Frontal cortex (tissue), 4 donors: Measurements from ENCODE around the gene RBBP4. TPM values are rescaled to one million over a fixed set of nuclear protein-coding genes. Genes with fewer than 3 reads are reported as not detected.
"Not testable (repeated sequence)": the region's sequence is repeated elsewhere in the genome, so short reads cannot be mapped to it uniquely, and the experiment has no call there.

Experiments used
- DNase-seq, 2 donors: peaks; one replicate each; pipeline ENCODE4 v3.0.0; 2012; ENCODE audit warnings: low spot score in 2 of 2
- FAIRE-seq: peaks from 2 replicates; lab custom pipeline; 2012; peaks lifted over from hg19 to GRCh38; lab: Jason Lieb, UNC
- total RNA-seq: library from RNA; depleted of rRNA; stranded (reverse); fragments of >200 nt; gene quantifications from one replicate; pipeline ENCODE4 v1.2.3, GENCODE V29; 2014
- donor health status: control.
- donor health status: control.
- donor health status: control.

Gene RBBP4
- 191 TPM for total RNA-seq

DNA sequence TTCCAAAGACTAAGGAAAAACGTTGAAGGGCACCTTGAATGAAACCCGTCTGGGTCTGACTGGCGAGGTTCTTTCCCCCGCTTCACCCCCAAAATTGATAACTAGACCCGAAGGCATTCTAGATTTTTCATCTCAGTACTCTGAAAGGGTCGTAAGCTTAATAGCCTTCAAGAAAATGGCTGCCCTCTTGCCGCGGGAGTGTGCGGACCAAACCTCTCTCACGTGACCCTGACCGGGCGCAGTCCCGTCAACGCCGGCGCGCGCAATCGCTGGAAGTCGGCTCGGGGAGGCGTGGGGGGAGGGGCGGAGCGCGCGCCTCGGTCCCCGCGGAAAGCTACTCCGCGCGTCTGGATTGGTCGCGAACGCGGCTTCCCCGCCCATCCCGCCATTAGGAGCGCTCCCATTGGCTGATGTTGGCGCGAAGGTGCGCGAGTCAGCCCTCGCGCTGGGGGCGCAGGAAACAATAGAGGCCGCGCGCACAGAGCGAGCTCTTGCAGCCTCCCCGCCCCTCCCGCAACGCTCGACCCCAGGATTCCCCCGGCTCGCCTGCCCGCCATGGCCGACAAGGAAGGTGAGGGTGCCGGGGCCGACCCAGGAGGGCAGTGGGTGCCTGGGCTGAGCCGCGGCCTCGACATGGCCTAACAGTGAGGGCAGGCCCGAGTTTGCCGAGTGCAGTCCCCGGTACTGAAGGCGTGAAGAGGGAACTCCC, at the start of gene RBBP4:
RBBP4 (plus strand) TSS at position 457 of the 709 bp plus-strand sequence; CDS start at position 556, 99 bp downstream.
- DNase-seq (peak; percentile 94 to 95), FAIRE-seq (no peak)

DNA sequence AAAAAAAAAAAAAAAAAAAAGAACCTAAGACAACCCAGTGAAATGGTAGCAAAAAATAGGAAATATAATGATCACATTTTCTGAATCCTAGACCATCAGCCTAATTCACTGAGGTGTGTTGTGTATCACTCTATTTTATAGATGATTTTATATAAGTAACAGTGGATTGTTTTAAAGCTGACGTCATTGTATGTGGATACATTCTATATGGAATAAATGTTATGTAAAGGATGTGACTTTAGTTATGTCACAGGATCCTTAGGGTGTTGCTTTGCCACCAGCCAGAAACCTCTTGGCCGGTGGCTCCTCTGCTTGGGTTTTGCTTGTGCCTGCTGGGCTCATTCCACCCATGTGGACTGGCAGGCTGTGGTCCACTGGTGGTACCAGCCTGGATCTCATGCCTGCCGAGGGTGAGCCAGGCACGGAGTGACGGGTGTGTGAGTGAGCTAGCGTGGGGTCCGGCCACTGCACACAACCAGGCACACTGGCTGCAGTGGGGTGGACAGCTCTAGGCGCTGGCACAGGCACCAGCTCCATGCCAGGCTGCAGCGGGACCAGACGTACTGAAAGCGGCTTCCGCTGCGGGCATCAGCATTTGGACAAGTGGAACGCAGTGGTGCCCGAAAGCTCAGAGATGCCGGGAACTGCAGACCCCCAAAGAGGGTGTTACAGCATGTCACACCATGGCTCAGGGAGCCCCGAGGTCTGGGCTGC, 45.1 kb upstream of the RBBP4 start:
- FAIRE-seq, result no peak
- DNase-seq, result no peak

DNA sequence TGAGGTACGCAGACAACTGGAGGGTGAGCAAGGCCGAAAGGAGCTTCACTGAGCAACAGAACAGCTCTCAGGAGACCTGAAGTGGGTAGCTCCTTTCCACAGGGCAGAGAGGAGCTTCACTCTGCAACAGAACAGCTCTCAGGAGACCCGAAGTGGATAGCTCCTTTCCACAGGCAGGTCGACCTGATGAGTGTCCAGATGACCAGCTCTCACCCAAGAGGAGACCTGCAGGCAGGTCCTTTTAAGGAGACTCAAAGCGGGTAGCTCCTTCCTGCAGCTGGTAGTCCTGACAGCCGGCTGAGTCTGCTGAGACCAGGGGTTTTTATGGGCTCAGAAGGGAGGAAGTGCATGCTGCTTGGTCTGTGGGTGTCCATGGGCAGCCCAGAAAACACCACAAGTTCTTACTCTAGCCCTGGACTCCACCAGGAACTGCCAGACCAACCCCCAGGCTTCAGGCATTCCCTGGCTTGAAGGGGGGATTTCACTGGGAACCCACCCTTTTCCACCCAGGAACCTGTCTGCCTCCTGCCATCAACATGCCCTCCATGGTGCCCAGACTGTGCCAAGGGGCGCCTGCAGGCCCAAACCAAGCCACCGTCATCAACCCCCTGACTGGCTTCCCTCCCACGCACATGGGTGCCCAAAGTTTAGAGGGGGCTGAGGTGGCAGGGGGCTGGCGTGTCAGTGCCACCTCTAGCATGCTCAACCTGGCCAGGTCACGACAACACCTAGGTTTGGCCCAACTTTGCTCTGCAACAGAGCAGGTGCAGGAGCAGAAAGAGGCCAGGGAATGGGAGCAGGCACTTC, 44.2 kb upstream of the RBBP4 start:
- no peak for FAIRE-seq
- DNase-seq, result no peak

DNA sequence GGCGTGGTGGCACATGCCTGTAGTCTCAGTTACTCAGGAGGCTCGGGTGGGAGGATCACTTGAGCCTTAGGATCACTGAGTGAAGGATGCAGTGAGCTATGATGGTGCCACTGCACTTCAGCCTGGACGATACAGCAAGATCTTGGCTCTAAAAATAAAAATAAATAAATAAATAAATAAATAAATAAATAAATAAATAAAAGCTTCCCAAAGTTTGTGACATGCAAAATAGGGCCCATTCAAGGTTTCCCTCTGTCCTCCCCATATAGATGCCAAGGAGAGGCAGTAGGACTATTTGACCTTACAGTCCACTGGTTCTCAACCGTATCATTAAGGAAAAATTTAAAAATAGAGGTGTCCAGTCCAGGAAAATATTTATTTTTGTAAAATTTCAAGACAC, 41.8 kb upstream of the RBBP4 start:
- DNase-seq (no peak), FAIRE-seq (no peak)

DNA sequence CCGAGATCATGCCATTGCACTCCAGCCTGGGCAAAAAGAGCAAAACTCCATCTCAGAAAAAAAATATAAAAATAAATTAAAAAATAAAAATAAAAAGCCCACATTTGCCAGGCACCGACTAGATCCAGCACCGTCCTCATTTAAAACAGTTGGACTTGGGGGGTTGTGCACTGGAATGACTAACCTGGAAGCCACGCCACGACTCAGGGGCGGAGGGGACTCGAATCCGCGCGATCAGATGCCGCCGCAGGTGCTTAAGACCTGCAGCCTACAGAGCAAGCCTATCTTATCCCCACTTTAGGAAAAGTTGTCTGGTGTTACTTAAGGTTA, 39.2 kb upstream of the RBBP4 start:
- DNase-seq, result no peak
- no peak for FAIRE-seq

DNA sequence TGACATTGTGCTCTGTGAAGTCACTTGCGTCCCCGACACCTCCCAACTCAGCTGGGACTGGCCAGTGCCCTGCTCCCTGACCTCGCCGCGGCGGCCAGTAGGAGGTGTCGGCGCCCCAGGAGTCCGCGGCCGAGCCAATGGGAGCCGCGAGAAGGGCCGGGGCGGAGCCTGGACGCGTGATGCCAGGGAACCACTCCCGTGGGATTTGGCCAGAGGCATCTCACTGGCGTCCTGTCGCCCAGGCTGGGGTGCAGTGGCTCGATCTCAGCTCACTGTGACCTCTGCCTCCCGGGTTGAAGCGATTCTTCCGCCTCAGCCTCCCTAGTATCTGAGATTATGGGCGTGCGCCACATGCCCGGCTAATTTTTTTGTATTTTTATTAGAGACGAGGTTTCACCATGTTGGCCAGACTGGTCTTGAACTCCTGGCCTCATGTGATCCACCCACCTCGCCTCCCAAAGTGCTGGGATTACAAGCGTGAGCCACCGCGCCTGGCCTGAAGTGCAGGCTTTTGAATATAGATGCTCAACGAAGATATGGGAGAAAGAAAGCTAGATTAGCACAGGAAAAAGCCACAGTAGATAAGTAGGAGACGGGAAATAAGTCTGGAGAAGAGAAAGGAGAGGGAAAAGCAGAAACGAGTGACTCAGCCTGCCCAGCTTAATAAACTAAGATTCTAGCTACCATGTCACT, 38.7 kb upstream of the RBBP4 start:
- DNase-seq (peak; percentile 72 to 90), FAIRE-seq (no peak)

DNA sequence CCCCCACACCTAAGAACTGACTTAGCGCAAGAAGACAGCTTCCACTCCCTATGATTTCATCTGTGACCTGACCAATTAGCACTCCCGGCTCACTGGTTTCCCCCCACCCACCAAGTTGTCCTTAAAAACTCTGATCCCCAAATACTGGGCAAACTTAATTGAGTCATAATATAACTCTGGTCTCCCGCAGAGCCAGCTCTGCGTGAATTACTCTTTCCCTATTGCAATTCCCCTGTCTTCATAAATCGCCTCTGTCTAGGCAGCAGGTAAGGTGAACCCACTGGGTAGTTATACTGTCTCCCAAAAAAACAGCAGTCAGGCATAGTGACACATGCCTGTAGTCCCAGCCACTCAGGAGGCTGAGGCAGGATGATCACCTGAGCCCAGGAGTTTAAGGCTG, 37.5 kb upstream of the RBBP4 start:
- FAIRE-seq, result no peak
- no peak for DNase-seq

DNA sequence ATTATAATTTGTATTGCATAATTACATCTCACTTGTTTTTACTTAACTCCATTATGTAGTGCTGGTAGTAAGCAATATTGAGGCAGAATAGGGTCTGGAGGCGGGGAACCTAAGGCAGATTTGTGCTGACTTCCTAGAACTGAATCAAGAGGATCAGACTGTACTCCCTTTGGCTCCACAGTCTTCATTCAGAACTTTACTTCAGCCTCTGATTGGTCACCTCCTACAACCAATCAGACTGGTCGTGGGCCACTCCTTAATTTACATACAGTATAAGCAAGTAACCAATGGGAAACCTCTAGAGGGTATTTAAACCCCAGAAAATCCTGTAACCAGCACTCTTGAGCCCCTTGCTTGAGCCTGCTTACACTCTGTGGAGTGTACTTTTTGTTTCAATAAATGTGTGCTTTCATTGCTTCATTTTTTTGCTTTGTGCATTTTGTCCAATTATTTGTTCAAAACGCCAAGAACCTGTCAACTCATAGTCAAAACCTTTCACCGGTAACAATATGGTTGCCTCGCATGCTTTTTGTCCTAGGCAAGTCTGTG, 32.3 kb upstream of the RBBP4 start:
- DNase-seq (no peak), FAIRE-seq (no peak)

DNA sequence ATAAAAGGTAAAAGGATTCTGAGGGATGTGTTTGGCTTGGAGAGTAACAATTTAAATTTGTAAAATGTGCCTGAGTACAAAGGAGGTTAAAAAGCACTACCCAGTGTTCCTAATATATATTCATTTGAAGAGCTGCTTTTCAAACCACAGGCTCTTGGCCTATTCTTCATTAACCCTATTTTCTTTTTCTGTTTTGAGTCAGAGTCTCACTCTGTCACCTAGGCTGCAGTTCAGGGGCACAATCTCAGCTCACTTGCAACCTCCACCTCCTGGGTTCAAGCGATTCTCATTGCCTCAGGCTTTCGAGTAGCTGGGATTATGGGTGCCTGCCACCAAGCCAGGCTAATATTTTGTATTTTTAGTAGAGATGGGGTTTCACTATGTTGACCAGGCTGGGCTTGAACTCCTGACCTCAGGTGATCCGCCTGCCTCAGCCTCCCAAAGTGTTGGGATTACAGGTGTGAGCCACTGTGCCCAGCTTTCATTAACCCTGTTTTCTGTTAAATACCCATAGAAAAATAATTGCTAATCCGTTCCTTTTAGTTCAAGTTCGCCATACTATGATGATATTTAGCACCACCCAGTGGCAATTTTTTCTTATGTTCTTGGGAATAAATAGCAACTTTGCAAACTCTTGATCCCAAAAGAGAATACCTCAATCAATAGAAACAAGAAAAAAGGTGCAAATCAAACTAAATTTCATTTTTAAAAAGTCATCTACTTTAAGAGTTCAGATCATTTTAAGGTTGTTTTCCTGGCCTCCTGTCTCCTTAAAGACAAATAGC, 31.1 kb upstream of the RBBP4 start:
- no peak for DNase-seq
- FAIRE-seq, result no peak

DNA sequence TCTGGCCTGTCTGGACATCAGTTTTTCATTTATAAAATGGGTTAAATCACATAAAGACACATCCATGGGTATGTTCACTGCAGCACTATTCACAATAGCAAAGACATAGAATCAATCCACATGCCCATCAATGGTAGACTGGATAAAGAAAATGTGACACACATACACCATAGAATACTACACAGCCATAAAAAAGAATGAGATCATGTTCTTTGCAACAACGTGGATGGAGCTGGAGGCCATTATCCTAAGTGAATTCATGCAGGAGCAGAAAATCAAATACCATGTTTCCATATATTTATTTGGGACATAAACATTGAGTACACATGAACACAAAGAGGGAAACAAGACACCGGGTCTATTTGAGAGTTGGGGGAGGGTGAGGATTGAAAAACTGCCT, 28.8 kb upstream of the RBBP4 start:
- DNase-seq (no peak), FAIRE-seq (no peak)

DNA sequence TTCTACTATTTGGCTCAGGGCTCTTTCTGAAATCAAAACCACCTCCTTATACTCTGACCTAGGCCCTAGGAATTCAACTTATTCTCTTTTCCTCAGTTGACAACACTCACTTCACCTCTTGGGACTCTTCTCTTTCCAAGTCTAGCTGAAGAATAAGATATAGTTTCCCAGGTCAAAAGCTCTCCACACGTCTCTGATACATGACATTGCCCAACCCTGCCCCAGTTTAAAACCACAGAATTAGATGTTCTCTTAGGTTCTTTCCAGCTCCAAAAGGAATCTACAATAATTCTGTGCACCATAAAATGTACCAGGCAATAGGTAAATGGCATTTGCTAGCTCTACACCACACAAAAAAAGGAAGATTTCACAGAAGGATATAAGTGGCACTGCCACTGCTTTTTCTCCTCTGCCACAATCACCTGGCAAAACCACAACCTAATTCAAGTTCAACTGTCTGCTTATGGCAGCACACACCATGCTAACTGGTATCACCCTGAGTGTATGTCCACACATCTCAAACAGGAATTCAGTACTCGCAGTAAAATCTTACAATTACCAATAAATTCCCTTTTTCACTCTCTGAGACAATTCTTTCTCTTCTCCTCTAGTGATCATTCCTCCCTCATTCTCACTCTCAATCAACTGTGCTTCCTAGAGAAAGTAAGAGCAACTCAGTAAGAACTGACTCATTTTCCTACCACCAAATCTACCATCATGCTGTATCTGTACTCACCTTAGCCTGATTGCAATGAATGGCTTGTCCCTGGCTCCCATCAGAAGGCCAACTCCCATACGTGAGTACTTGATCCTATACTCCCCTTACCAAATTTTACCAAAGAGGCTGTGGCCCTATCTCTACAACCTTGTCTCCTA, 28.0 kb upstream of the RBBP4 start:
- no peak for FAIRE-seq
- no peak for DNase-seq

DNA sequence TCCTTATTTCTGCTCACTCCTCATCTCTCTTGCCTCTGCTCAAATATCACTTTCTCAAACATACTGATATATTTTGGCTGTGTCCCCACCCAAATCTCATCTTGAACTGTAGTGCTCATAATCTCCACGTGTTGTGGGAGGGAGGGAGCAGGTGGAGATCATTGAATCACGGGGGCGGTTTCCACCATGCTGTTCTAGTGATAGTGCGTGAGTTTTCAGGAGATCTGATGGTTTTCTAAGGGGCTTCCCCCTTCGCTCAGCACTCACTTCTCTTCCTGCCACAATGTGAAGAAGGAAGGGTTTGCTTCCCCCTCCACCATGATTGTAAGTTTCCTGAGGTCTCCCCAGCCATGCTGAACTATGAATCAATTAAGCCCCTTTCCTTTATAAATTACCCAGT, 27.2 kb upstream of the RBBP4 start:
- DNase-seq (no peak), FAIRE-seq (no peak)

DNA sequence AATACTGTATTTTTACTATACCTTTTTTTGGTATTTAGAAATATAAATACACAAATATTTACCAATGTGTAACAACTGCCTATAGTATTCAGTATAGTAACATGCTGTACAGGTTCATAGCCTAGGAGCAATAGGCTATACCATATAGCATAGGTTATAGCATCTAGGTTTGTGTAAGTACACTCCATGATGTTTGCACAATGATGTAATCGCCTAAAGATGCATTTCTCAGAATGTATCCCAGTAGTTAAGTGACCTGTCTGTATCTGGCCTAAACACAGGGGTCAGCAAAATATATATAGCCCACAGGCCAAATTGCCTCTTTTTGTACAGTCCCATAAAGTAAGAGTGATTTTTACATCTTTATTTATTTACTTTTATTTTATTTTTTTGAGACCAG, 24.8 kb upstream of the RBBP4 start:
- FAIRE-seq (no peak), DNase-seq (no peak)

DNA sequence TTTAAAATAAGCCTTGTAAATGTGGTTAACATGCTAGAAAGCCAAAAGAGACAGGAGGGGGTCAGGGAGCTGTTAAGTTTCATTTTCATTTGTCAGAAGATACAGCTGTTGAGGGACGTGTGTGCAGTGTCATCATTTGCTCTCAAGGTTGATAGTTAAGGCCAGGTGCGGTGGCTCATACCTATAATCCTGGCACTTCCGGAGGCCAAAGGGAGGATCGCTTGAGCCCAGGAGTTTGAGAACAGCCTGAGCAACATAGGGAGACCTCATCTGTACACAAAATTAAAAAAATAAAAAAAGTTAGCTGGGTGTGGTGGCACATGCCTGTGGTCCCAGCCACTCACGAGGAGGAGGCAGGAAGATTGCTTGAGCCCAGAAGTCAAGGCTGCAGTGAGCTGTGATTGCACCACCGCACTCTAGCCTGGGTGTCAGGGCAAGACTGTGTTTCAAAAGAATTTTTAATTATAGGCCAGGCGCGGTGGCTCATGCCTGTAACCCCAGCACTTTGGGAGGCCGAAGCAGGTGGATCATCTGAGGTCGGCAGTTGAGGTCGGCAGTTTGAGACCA, 23.3 kb upstream of the RBBP4 start:
- FAIRE-seq, result no peak
- no peak for DNase-seq

DNA sequence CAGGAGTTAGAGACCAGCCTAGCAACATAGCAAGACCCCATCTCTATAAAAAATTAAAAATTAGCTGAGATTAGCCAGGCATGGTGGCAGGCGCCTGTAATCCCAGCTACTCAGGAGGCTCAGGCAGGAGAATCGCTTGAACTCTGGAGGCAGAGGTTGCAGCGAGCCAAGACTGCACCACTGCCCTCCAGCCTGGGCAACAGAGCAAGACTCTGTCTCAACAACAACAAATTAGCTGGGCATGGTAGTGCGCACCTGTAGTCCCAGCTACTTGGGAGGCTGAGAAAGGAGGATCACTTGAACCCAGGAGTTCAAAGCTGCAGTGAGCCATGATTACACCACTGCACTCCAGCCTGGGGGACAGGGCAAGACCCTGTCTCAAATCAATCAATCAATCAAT, 20.8 kb upstream of the RBBP4 start:
- not testable (repeated sequence) for DNase-seq, FAIRE-seq

DNA sequence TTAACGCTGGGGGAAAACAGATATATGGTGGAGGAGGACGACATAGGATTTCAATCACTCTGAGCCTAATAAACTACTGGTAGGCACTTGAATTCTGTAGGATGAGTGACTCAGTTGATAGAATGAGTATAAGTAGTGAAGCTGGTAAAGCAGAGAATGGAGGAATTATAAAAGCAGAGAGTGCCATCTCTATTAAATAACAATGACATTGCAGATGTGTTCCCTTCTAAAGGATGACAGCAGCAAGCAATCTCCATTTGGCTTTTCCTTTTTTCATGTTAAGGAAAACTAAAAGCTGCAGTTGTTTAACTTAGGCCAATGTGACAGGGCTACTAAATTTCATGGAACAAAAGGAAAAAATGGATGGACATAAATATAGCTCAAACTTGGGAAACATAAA, 18.2 kb upstream of the RBBP4 start:
- FAIRE-seq, result no peak

DNA sequence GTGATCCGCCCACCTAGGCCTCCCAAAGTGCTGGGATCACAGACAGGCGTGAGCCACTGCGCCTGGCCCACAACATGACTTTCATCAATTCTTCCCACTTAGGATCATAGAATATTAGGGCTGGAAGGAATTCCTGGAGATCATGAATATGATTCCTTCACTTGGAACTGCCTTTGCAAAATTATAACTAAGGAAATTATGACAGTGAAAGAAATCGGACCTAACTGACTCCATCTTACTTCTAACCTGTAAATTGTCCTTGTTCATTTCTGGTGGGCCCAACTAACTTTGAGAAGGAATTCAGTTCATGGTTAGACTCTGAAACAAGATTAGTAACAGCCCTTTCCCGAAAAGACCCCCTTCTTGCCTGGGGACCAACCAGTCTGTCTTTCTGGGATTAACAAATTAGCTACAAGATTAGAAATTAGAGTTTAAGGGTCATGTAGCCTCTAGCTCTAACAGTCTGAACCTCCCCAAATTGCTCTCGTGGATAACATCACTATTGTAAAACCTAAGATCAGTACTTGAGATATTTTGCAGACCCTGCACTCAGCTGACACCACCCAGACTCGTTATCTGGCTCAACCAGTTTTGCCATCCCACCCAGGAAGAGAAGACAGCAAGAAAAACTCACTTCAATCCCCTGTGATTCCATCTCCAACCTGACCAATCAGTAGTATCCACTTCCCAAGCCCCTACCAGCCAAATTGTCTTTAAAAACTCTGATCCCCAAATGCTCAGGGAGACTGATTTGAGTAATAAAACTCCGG, 15.3 kb upstream of the RBBP4 start:
- DNase-seq (no peak), FAIRE-seq (no peak)

More for the DNA sequence above, 18.2 kb upstream of the RBBP4 start:
- no peak for DNase-seq
